ENCODE measurements around the gene LRP8. TPM values are rescaled to one million over a fixed set of nuclear protein-coding genes. Genes with fewer than 3 reads are reported as not detected.
A peak's percentile ranks its signal among the peaks of the same experiment; 100 is the strongest.

The LRP8 gene
- total and polyA plus RNA-seq, 7 donors = 0.17 to 2.4 (median 0.94) TPM

DNA sequence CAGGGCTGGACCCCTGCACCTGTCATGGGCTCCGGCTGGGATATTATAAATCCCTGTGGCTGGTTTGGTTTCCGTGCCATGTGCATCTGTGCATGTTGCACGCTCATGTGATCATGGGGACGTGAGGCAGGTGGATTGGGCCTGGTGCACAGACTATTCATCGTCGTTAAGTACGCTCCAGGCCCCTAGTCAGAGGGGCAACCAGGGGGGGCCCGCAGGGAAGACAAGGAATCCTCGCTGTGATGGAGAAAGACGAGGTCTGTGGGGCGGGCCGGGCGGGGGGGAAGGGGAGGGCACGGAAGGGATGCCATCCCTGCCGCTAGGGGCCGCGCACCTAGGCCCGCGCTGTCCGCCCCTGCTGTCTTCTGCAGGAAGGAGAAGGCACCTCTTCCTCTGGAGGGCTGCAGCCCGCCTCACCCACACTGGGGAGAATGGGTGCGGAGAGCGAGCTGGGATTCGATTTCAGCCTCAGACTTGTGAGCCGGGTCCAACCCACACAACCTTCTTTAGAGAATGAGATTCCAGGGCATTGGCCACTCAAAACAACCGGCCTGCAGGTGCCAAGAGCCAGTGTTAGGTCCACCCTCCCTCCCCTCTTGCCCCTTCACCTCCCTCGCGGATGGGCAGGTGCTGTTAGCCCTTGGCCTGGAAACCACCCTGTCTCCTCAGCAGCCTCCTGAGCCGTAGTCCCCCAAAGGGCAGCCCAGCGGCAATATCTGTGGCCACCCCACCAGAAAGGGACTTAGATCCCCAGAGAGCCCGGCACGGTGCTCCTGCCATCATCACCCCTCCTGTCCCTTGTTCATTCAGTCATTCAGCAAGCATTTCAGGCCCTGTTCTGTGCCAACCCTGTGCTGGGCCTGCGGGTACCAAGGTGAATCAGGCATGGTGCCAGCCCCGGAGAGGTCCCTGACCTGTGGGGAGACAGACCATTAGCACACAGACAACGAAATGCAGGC, 950 bp upstream of the LRP8 start:
- ATAC-seq = no peak
- Histone ChIP-seq H3K27me3 (ENCODE audit: insufficient read depth in 3 of 3, low read length in 2 of 3) (no peaks in the 10 kb centered on the region), H3K36me3 (ENCODE audit: insufficient read depth in 1 of 2, low read depth in 1 of 2) (no peaks in the 10 kb centered on the region), H3K4me1 (peaks cover 9% of the 10 kb centered on the region), H3K4me3 (no peak overlapping the region), H3K9me3 (no peaks in the 10 kb centered on the region), H3K27ac (no peak overlapping the region)
- no peak for TF ChIP-seq CTCF (IDR thresholded peaks at IDR 0.05)
- intact Hi-C loops (cut with DNase I) = no loop called here
- peak in 1 of 2 donors; percentile 41 for DNase-seq
- 72 to 79% (median 73%) methylated on average over 25 to 35 of the region's 35 CpGs for WGBS, 3 donors

DNA sequence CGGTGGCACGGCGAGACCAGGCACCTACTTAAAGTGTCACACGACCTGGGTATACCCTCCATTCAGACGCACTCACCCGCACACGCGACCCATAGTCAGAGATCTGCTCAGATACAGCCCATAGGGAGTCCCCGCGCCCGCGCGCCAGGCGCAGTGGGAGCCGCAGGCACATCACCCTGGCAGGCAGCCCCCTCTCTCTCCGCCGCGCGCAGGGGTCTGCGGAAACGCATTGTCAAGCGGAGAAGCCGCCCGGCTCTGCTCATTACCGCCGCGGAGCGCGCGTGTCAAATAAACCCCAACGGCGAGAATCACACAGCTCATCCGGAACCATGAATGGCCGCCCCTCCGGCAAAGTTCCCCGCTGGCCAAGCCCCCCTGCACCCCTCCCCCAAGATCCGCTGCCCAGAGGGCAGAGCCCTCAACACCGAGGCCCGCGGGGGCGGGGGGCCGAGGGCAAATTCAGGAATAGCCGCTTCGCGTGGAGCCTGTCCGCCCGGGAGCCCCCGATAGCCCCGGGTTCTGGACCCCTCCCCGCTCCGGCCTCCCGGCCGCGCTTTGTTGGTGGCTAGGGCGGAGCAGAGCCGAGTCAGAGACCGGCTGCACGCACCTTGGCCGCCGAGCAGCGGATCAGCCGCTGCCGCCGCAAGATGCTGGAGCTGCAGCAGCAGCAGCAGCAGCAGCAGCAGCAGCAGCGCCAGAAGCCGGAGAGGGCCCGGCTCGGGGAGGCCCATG, 522 bp downstream of the LRP8 start:
- DNase-seq = peak in 1 of 2 donors; percentile 63
- no peak for TF ChIP-seq CTCF (IDR thresholded peaks at IDR 0.05)
- Histone ChIP-seq H3K9me3 (no peaks in the 10 kb centered on the region), H3K27ac (no peak overlapping the region), H3K4me1 (peaks cover 9% of the 10 kb centered on the region), H3K4me3 (peak overlapping the region; percentile 74), H3K36me3 (ENCODE audit: insufficient read depth in 1 of 2, low read depth in 1 of 2) (no peaks in the 10 kb centered on the region), H3K27me3 (ENCODE audit: insufficient read depth in 3 of 3, low read length in 2 of 3) (no peaks in the 10 kb centered on the region)
- whole genome bisulfite sequencing, 3 donors = 0 to 1% (median 1%) methylated on average over 44 to 68 of the region's 68 CpGs
- ATAC-seq = peak in 1 of 4 donors; percentile 14
- intact Hi-C loops (cut with DNase I) = no loop called here

DNA sequence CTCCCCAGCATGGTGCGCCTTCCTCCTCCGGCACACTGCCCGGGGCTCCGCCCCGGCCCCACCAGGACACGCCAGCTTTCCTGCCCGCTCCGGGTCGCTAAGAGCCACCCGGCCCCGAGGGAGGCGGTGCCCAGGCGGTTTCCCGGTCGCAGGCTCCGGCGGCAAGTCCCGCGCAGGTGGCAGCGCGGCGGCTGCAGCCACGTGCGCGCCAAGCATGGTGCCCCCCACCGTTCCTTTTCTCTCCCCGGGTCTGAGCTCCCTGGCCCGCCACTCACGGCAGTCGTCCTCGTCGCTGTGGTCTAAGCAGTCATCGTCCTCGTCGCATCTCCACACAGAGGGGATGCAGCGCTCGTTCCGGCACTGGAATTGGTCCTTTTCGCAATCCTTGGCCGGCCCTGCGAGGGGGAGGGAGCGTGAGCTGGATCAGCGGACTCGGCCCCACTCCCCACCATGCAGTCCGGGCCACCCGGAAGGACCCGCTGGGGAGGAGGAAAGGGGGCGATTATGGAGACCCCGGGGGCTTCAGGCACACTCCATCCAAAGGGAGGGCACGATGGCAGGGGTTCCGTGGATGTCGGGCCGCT, 1.2 kb downstream of the LRP8 start:
- DNase-seq = peak in 1 of 2 donors; percentile 56
- intact Hi-C loops (cut with DNase I) = no loop called here

More for the DNA sequence above, 1.2 kb downstream of the LRP8 start:
- peaks cover 9% of the 10 kb centered on the region for H3K4me1 ChIP-seq
- 0 to 1% (median 0%) methylated on average over 44 to 53 of the region's 53 CpGs for WGBS, 3 donors
- peak overlapping the region; percentile 81 for H3K27ac ChIP-seq
- H3K36me3 ChIP-seq (ENCODE audit: insufficient read depth in 1 of 2, low read depth in 1 of 2) = no peaks in the 10 kb centered on the region
- ATAC-seq = peak; percentile 37 to 56 (median 48)
- peak overlapping the region; percentile 74 for H3K4me3 ChIP-seq
- no peaks in the 10 kb centered on the region for H3K27me3 ChIP-seq (ENCODE audit: insufficient read depth in 3 of 3, low read length in 2 of 3)
- no peaks in the 10 kb centered on the region for H3K9me3 ChIP-seq
- no peak for TF ChIP-seq CTCF (IDR thresholded peaks at IDR 0.05)

All from psoas muscle (tissue), 8 donors.